ENCODE results near the gene PDE9A.
"Not testable (repeated sequence)": the region's sequence is repeated elsewhere in the genome, so short reads cannot be mapped to it uniquely, and the experiment has no call there.

Gene PDE9A

GRCh38 chr21:42781150-42781970 lies 127.9 kb downstream of the PDE9A start:
- peak; percentile 9 for DNase-seq

- DNase-seq = no peak
Observed at GRCh38 chr21:42781971-42782722, 128.7 kb downstream of the PDE9A start.

- no peak for DNase-seq
Observed at GRCh38 chr21:42782723-42783242, 129.4 kb downstream of the PDE9A start.

- no peak for DNase-seq
Observed at GRCh38 chr21:42784276-42784675, 130.9 kb downstream of the PDE9A start.

GRCh38 chr21:42784896-42785451 lies 131.6 kb downstream of the PDE9A start:
- DNase-seq = no peak

GRCh38 chr21:42785666-42786427 lies 132.4 kb downstream of the PDE9A start:
- no peak for DNase-seq

GRCh38 chr21:42786884-42787283 lies 133.5 kb downstream of the PDE9A start:
- DNase-seq = no peak

GRCh38 chr21:42787613-42788012 lies 134.2 kb downstream of the PDE9A start:
- no peak for DNase-seq

- no peak for DNase-seq
Observed at GRCh38 chr21:42790520-42791065, 137.2 kb downstream of the PDE9A start.

- DNase-seq = no peak
Observed at GRCh38 chr21:42793774-42794173, 140.4 kb downstream of the PDE9A start.

- DNase-seq = no peak
Observed at GRCh38 chr21:42794551-42794950, 141.1 kb downstream of the PDE9A start.

GRCh38 chr21:42796327-42797062 lies 143.1 kb downstream of the PDE9A start:
- no peak for DNase-seq

- no peak for DNase-seq
Observed at GRCh38 chr21:42797522-42797921, 144.1 kb downstream of the PDE9A start.

GRCh38 chr21:42798106-42798505 lies 144.7 kb downstream of the PDE9A start:
- DNase-seq = no peak

- no peak for DNase-seq
Observed at GRCh38 chr21:42799516-42799915, 146.1 kb downstream of the PDE9A start.

- no peak for DNase-seq
Observed at GRCh38 chr21:42799948-42800347, 146.5 kb downstream of the PDE9A start.

GRCh38 chr21:42801616-42802015 lies 148.2 kb downstream of the PDE9A start:
- not testable (repeated sequence) for DNase-seq

GRCh38 chr21:42806509-42807140 lies 153.2 kb downstream of the PDE9A start:
- DNase-seq = no peak

GRCh38 chr21:42807293-42807895 lies 154.0 kb downstream of the PDE9A start:
- not testable (repeated sequence) for DNase-seq

GRCh38 chr21:42807938-42808613 lies 154.7 kb downstream of the PDE9A start:
- no peak for DNase-seq
